IPS-20b (cell line): ENCODE measurements around the gene MAN2B1.
A peak's percentile ranks its signal among the peaks of the same experiment; 100 is the strongest.

Experiments used
- H3K27ac ChIP-seq: one replicate; pipeline ENCODE4 v1.5.1; 2013; ENCODE audit warnings: low read length
- H3K27me3 ChIP-seq: 2 replicates; pipeline ENCODE4 v1.6.1; 2013; ENCODE audit warnings: mild to moderate bottlenecking, low read length, inconsistent platforms; ENCODE audit not compliant: insufficient read depth
- H3K36me3 ChIP-seq: 2 replicates; pipeline ENCODE4 v1.6.1; 2013; ENCODE audit warnings: low read depth, mild to moderate bottlenecking, inconsistent platforms, low read length, moderate library complexity; ENCODE audit not compliant: insufficient read depth
- H3K4me1 ChIP-seq: 2 replicates; pipeline ENCODE4 v1.6.1; 2013; ENCODE audit warnings: mild to moderate bottlenecking, control low read depth, inconsistent platforms, low read length, moderate library complexity; ENCODE audit not compliant: insufficient read depth
- H3K4me3 ChIP-seq: 2 replicates; pipeline ENCODE4 v1.5.1; 2013; ENCODE audit warnings: mild to moderate bottlenecking, low read length, inconsistent platforms
- H3K9ac ChIP-seq: 2 replicates; pipeline ENCODE4 v1.6.1; 2013; ENCODE audit warnings: low read depth, mild to moderate bottlenecking, inconsistent platforms, low read length, moderate library complexity
- H3K9me3 ChIP-seq: 2 replicates; pipeline ENCODE4 v1.6.1; 2013; ENCODE audit warnings: mild to moderate bottlenecking, low read depth, low read length, inconsistent platforms; ENCODE audit not compliant: insufficient read depth

The MAN2B1 gene

GRCh38 chr19:12669270-12670158 is 3.0 kb upstream of the MAN2B1 start:
- H3K9ac ChIP-seq = peak overlapping the region; percentile 97
- H3K4me1 ChIP-seq = 0 out of 2 replicates have a peak, but pooled peaks cover 5% of the 10 kb centered on the region
- peak overlapping the region; percentile 96 for H3K27ac ChIP-seq
- H3K9me3 ChIP-seq = no peaks in the 10 kb centered on the region
- peaks cover 38% of the 10 kb centered on the region for H3K36me3 ChIP-seq
- H3K27me3 ChIP-seq = no peaks in the 10 kb centered on the region
- H3K4me3 ChIP-seq = peak overlapping the region; percentile 95

GRCh38 chr19:12668932-12669269 is 2.4 kb upstream of the MAN2B1 start:
- Histone ChIP-seq H3K4me1 (0 out of 2 replicates have a peak, but pooled peaks cover 5% of the 10 kb centered on the region), H3K36me3 (peaks cover 32% of the 10 kb centered on the region), H3K27me3 (no peaks in the 10 kb centered on the region), H3K27ac (no peak overlapping the region), H3K9ac (peak overlapping the region; percentile 97), H3K9me3 (no peaks in the 10 kb centered on the region), H3K4me3 (peak overlapping the region; percentile 95)

- 0 out of 2 replicates have a peak, but pooled peaks cover 5% of the 10 kb centered on the region for H3K4me1 ChIP-seq
- H3K36me3 ChIP-seq = peaks cover 33% of the 10 kb centered on the region
- H3K4me3 ChIP-seq = peak overlapping the region; percentile 95
- peak overlapping the region; percentile 97; the same call in 1 of the 2 replicates for H3K9ac ChIP-seq
- no peaks in the 10 kb centered on the region for H3K27me3 ChIP-seq
- no peak overlapping the region for H3K27ac ChIP-seq
- H3K9me3 ChIP-seq = no peaks in the 10 kb centered on the region
Observed at GRCh38 chr19:12668346-12668745, 1.8 kb upstream of the MAN2B1 start.

GRCh38 chr19:12667731-12668302 is 1.3 kb upstream of the MAN2B1 start:
- Histone ChIP-seq H3K9ac (no peak overlapping the region), H3K9me3 (no peaks in the 10 kb centered on the region), H3K27ac (no peak overlapping the region), H3K4me3 (peak overlapping the region; percentile 98; the same call in 1 of the 2 replicates), H3K27me3 (no peaks in the 10 kb centered on the region), H3K36me3 (peaks cover 34% of the 10 kb centered on the region), H3K4me1 (0 out of 2 replicates have a peak, but pooled peaks cover 5% of the 10 kb centered on the region)

GRCh38 chr19:12665671-12666264 is 774 bp downstream of the MAN2B1 start:
- 0 out of 2 replicates have a peak, but pooled peaks cover 5% of the 10 kb centered on the region for H3K4me1 ChIP-seq

GRCh38 chr19:12665281-12665573 is 1.3 kb downstream of the MAN2B1 start:
- no peaks in the 10 kb centered on the region for H3K9me3 ChIP-seq
- 0 out of 2 replicates have a peak, but pooled peaks cover under 1% of the 10 kb centered on the region for H3K4me1 ChIP-seq
- H3K36me3 ChIP-seq = peaks cover 35% of the 10 kb centered on the region
- no peak overlapping the region for H3K9ac ChIP-seq
- H3K27ac ChIP-seq = no peak overlapping the region
- H3K4me3 ChIP-seq = no peak overlapping the region
- H3K27me3 ChIP-seq = no peaks in the 10 kb centered on the region

More at GRCh38 chr19:12665671-12666264, 774 bp downstream of the MAN2B1 start:
- peak overlapping the region; percentile 71 for H3K27ac ChIP-seq
- H3K4me3 ChIP-seq = peak overlapping the region; percentile 98
- no peaks in the 10 kb centered on the region for H3K9me3 ChIP-seq
- H3K27me3 ChIP-seq = no peaks in the 10 kb centered on the region
- H3K36me3 ChIP-seq = peaks cover 39% of the 10 kb centered on the region
- peak overlapping the region; percentile 92; the same call in 1 of the 2 replicates for H3K9ac ChIP-seq

GRCh38 chr19:12664406-12665280 is 1.9 kb downstream of the MAN2B1 start:
- H3K27me3 ChIP-seq = no peaks in the 10 kb centered on the region
- H3K9ac ChIP-seq = no peak overlapping the region
- no peaks in the 10 kb centered on the region for H3K4me1 ChIP-seq
- no peak overlapping the region for H3K4me3 ChIP-seq
- no peak overlapping the region for H3K27ac ChIP-seq
- H3K9me3 ChIP-seq = no peaks in the 10 kb centered on the region
- H3K36me3 ChIP-seq = peaks cover 35% of the 10 kb centered on the region

GRCh38 chr19:12660980-12661379 is 5.6 kb downstream of the MAN2B1 start:
- no peak overlapping the region for H3K4me3 ChIP-seq
- H3K4me1 ChIP-seq = no peaks in the 10 kb centered on the region
- H3K36me3 ChIP-seq = peaks cover 43% of the 10 kb centered on the region
- H3K9me3 ChIP-seq = no peaks in the 10 kb centered on the region
- H3K27me3 ChIP-seq = no peaks in the 10 kb centered on the region
- H3K27ac ChIP-seq = no peak overlapping the region
- no peak overlapping the region for H3K9ac ChIP-seq

GRCh38 chr19:12657966-12658365 is 8.6 kb downstream of the MAN2B1 start:
- Histone ChIP-seq H3K36me3 (peaks cover 36% of the 10 kb centered on the region), H3K27me3 (no peaks in the 10 kb centered on the region), H3K9me3 (no peaks in the 10 kb centered on the region), H3K9ac (no peak overlapping the region), H3K27ac (no peak overlapping the region), H3K4me1 (no peaks in the 10 kb centered on the region), H3K4me3 (no peak overlapping the region)

- Histone ChIP-seq H3K36me3 (peaks cover 36% of the 10 kb centered on the region), H3K27ac (no peak overlapping the region), H3K4me1 (no peaks in the 10 kb centered on the region), H3K9ac (no peak overlapping the region), H3K4me3 (no peak overlapping the region), H3K9me3 (no peaks in the 10 kb centered on the region), H3K27me3 (no peaks in the 10 kb centered on the region)
Observed at GRCh38 chr19:12656899-12657571, 9.5 kb downstream of the MAN2B1 start.

GRCh38 chr19:12655546-12655945 is 11.0 kb downstream of the MAN2B1 start:
- Histone ChIP-seq H3K9me3 (no peaks in the 10 kb centered on the region), H3K4me1 (no peaks in the 10 kb centered on the region), H3K27ac (no peak overlapping the region), H3K4me3 (no peak overlapping the region), H3K9ac (no peak overlapping the region), H3K27me3 (no peaks in the 10 kb centered on the region), H3K36me3 (peaks cover 28% of the 10 kb centered on the region)
